Esophagus muscularis mucosa (tissue), 4 donors: ENCODE measurements around the gene KIAA0753.

ENCODE experiments used
- EP300 ChIP-seq: sonication (generic); formaldehyde crosslinking; IDR thresholded peaks from one replicate; pipeline ENCODE4 v1.6.1; 2017; ENCODE audit warnings: antibody characterized with exemption
- POLR2A ChIP-seq: fragments of 450-650 bp; IDR thresholded peaks from one replicate; pipeline ENCODE4 v1.6.1; 2017; ENCODE audit warnings: antibody characterized with exemption, moderate library complexity, mild to moderate bottlenecking, low read depth
- TF ChIP-seq, protein P1 (sequence below), 3 experiments: fragments of 200-600 bp in 2 of 3; fragments of 450-650 bp in 1 of 3; sonication (generic) in 2 of 3; IDR thresholded peaks; one replicate each; pipeline ENCODE4 v1.5.1; 2017 to 2019; ENCODE audit warnings: antibody characterized with exemption in 3 of 3, mild to moderate bottlenecking in 2 of 3, moderate library complexity in 1 of 3

GRCh38 chr17:6674586-6674985 is 34.1 kb upstream of the KIAA0753 start:
- TF ChIP-seq POLR2A, result no peak
- TF ChIP-seq, protein P1, sequence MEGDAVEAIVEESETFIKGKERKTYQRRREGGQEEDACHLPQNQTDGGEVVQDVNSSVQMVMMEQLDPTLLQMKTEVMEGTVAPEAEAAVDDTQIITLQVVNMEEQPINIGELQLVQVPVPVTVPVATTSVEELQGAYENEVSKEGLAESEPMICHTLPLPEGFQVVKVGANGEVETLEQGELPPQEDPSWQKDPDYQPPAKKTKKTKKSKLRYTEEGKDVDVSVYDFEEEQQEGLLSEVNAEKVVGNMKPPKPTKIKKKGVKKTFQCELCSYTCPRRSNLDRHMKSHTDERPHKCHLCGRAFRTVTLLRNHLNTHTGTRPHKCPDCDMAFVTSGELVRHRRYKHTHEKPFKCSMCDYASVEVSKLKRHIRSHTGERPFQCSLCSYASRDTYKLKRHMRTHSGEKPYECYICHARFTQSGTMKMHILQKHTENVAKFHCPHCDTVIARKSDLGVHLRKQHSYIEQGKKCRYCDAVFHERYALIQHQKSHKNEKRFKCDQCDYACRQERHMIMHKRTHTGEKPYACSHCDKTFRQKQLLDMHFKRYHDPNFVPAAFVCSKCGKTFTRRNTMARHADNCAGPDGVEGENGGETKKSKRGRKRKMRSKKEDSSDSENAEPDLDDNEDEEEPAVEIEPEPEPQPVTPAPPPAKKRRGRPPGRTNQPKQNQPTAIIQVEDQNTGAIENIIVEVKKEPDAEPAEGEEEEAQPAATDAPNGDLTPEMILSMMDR (IDR thresholded peaks at IDR 0.05), result no peak
- no peak for TF ChIP-seq EP300
